Panc1 (cell line): ENCODE results near the gene PRXL2A. TPM values are rescaled to one million over a fixed set of nuclear protein-coding genes. Genes with fewer than 3 reads are reported as not detected.

Experiments used
- ATAC-seq: fragments of 200-7000 bp; cut with Tn5 transposase; 2 replicates; pipeline ENCODE4 v1.9.1; 2020; ENCODE audit warnings: mild to moderate bottlenecking, moderate library complexity
- BruUV-seq: library from RNA; stranded (reverse); fragments of 400-500 nt; replicated peaks from 2 replicates; lab custom pipeline; 2021; lab: Mats Ljungman, UMichigan
- CTCF ChIA-PET: fragments of 300-600 bp; sonication (Branson Sonifier 250); formaldehyde crosslinking; loops from one replicate; lab custom pipeline; 2022; ENCODE audit warnings: antibody characterized with exemption; lab: Charles Lee
- POLR2A ChIA-PET: fragments of 300-600 bp; sonication (Branson Sonifier 250); formaldehyde crosslinking; loops from one replicate; lab custom pipeline; 2022; ENCODE audit warnings: antibody characterized with exemption; lab: Charles Lee
- DNase-seq: peaks from one replicate; pipeline ENCODE4 v3.0.0-alpha.2; 2010; ENCODE audit warnings: low read depth, low spot score
- H3K27ac ChIP-seq: 2 replicates; pipeline ENCODE4 v1.5.1; 2011; ENCODE audit warnings: mild to moderate bottlenecking, low read length, inconsistent platforms
- H3K27me3 ChIP-seq: fragments of 200-500 bp; sonication (Bioruptor generic); 2 replicates; pipeline ENCODE4 v1.6.0; 2014; ENCODE audit warnings: low read length, inconsistent platforms; ENCODE audit not compliant: control insufficient read depth, insufficient read depth
- H3K36me3 ChIP-seq: fragments of 200-500 bp; sonication (Bioruptor generic); 2 replicates; pipeline ENCODE4 v1.5.1; 2014; ENCODE audit warnings: inconsistent platforms, mild to moderate bottlenecking, low read length, moderate library complexity; ENCODE audit not compliant: control insufficient read depth, insufficient read depth
- H3K4me1 ChIP-seq: 2 replicates; pipeline ENCODE4 v1.5.1; 2011; ENCODE audit warnings: inconsistent platforms, mild to moderate bottlenecking, low read length, moderate library complexity; ENCODE audit not compliant: control insufficient read depth, insufficient read depth
- H3K4me3 ChIP-seq, 2 experiments: 2 replicates each; pipeline ENCODE4 v1.5.1; 2011 to 2012; ENCODE audit warnings: low read depth in 2 of 2, low read length in 2 of 2, mild to moderate bottlenecking in 2 of 2, inconsistent platforms in 1 of 2, moderate library complexity in 1 of 2
- H3K9me3 ChIP-seq: fragments of 200-500 bp; sonication (Bioruptor generic); 2 replicates; pipeline ENCODE4 v1.5.1; 2014; ENCODE audit warnings: low read depth, mild to moderate bottlenecking, inconsistent platforms, low read length, moderate library complexity; ENCODE audit not compliant: control insufficient read depth, insufficient read depth
- POLR2AphosphoS5 ChIP-seq: IDR thresholded peaks from 2 replicates; pipeline ENCODE4 v1.6.1; 2012; ENCODE audit warnings: mild to moderate bottlenecking, low read depth, low read length, moderate library complexity
- SIN3A ChIP-seq: IDR thresholded peaks from 2 replicates; pipeline ENCODE4 v1.6.1; 2012; ENCODE audit warnings: low read depth, mild to moderate bottlenecking, low read length, moderate library complexity, borderline replicate concordance; ENCODE audit not compliant: insufficient read depth
- TCF7L2 ChIP-seq: IDR thresholded peaks from 2 replicates; pipeline ENCODE4 v1.6.1; 2011; ENCODE audit warnings: mild to moderate bottlenecking, low read depth, low read length, inconsistent platforms
- in situ Hi-C: cut with HindIII; loops from 2 replicates; pipeline ENCODE4 v1.10.0; 2016; ENCODE audit warnings: low sequenced_read_pairs, low pct_unique_long_range_greater_than_20kb
- intact Hi-C: fragments of 100-400 bp; cut with micrococcal nuclease; formaldehyde crosslinking; loops from one replicate; pipeline ENCODE4 v1.10.0; 2022; ENCODE audit not compliant: unreplicated experiment
- total RNA-seq: library from RNA; stranded (reverse); gene quantifications from one replicate; pipeline ENCODE4 v1.2.1, GENCODE V29; 2021; ENCODE audit not compliant: unreplicated experiment
- TF ChIP-seq, protein P1 (sequence below), 2 experiments: IDR thresholded peaks; 2 replicates each; pipeline ENCODE4 v1.6.1; 2011 to 2012; ENCODE audit warnings: low read depth in 2 of 2, control low read depth in 1 of 2, low read length in 1 of 2, mild to moderate bottlenecking in 1 of 2, moderate library complexity in 1 of 2; ENCODE audit not compliant: insufficient read depth in 1 of 2
- TF ChIP-seq, protein P2 (sequence below): fragments of 450-650 bp; IDR thresholded peaks from 2 replicates; pipeline ENCODE4 v1.5.1; 2017; ENCODE audit warnings: mild to moderate bottlenecking

PRXL2A gene
- total RNA-seq, 1 experiment from 2014 or later: 89.0 TPM

DNA sequence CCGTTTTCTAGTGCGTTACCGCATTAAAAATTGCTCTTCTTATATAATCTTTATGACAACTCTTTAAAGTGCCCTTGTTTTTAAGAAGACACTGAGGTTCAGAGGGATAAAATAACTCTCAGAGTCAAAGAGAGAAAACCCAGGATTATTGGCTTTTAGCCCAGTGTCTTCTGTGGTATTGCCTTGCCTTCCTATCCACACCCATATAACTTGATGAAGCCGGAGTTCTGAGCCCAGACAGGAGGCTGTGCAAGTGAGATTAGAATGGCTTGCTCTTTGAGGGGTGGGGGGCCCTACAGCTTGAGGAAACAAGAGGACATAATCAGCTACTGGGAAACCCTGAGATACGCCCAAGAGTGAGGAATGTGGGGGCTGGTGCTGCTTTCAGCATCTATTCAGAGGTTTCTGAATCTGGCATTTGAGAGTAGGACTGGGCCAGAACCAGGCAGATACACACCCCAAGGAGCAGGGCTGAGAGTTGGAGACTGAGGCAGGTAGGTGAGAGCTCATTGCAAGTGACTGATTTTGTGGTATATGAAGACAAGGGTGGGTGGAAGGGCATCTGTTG, 2.3 kb downstream of the PRXL2A start:
- Histone ChIP-seq H3K4me3 (no peak overlapping the region), H3K27ac (no peak overlapping the region), H3K4me1 (peaks cover 13% of the 10 kb centered on the region; the same call in 1 of the 2 replicates), H3K27me3 (no peaks in the 10 kb centered on the region), H3K9me3 (no peaks in the 10 kb centered on the region), H3K36me3 (no peaks in the 10 kb centered on the region)
- POLR2A ChIA-PET: no interaction called here
- CTCF ChIA-PET: no interaction called here
- in situ Hi-C loops: no loop called here
- no peak for DNase-seq
- no peak for ATAC-seq
- TF ChIP-seq, protein P1, sequence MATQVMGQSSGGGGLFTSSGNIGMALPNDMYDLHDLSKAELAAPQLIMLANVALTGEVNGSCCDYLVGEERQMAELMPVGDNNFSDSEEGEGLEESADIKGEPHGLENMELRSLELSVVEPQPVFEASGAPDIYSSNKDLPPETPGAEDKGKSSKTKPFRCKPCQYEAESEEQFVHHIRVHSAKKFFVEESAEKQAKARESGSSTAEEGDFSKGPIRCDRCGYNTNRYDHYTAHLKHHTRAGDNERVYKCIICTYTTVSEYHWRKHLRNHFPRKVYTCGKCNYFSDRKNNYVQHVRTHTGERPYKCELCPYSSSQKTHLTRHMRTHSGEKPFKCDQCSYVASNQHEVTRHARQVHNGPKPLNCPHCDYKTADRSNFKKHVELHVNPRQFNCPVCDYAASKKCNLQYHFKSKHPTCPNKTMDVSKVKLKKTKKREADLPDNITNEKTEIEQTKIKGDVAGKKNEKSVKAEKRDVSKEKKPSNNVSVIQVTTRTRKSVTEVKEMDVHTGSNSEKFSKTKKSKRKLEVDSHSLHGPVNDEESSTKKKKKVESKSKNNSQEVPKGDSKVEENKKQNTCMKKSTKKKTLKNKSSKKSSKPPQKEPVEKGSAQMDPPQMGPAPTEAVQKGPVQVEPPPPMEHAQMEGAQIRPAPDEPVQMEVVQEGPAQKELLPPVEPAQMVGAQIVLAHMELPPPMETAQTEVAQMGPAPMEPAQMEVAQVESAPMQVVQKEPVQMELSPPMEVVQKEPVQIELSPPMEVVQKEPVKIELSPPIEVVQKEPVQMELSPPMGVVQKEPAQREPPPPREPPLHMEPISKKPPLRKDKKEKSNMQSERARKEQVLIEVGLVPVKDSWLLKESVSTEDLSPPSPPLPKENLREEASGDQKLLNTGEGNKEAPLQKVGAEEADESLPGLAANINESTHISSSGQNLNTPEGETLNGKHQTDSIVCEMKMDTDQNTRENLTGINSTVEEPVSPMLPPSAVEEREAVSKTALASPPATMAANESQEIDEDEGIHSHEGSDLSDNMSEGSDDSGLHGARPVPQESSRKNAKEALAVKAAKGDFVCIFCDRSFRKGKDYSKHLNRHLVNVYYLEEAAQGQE (IDR thresholded peaks at IDR 0.05; ENCODE audit: insufficient read depth in 1 of 2, low read depth in 2 of 2, low read length in 1 of 2): no peak
- TF ChIP-seq, protein P2, sequence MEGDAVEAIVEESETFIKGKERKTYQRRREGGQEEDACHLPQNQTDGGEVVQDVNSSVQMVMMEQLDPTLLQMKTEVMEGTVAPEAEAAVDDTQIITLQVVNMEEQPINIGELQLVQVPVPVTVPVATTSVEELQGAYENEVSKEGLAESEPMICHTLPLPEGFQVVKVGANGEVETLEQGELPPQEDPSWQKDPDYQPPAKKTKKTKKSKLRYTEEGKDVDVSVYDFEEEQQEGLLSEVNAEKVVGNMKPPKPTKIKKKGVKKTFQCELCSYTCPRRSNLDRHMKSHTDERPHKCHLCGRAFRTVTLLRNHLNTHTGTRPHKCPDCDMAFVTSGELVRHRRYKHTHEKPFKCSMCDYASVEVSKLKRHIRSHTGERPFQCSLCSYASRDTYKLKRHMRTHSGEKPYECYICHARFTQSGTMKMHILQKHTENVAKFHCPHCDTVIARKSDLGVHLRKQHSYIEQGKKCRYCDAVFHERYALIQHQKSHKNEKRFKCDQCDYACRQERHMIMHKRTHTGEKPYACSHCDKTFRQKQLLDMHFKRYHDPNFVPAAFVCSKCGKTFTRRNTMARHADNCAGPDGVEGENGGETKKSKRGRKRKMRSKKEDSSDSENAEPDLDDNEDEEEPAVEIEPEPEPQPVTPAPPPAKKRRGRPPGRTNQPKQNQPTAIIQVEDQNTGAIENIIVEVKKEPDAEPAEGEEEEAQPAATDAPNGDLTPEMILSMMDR: no peak
- TF ChIP-seq SIN3A (no peak), TCF7L2 (no peak), POLR2AphosphoS5 (no peak)
- no TSS peak for BruUV-seq
- intact Hi-C loops: no loop called here

DNA sequence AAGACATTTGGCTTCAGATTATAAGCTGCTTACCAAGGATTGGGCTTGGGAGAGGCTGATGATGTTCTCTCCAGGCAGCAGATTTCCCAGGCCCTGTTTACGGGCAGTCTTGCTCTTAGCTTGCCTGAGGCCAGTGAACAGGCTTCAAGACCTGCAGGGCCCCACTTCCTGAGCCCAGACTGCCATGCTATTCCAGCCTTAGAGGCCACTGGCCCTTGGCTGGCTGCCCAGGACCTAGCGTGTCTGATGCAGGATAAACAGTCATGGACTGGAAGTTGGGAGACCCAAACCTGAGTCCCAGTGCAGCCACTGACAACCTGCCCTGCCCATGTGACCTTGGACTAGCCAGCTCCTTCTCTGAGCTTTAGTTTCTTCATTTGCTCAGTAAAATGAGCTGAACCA, 2.9 kb downstream of the PRXL2A start:
- Histone ChIP-seq H3K9me3 (no peaks in the 10 kb centered on the region), H3K4me1 (peaks cover 13% of the 10 kb centered on the region; the same call in 1 of the 2 replicates), H3K4me3 (no peak overlapping the region), H3K27ac (no peak overlapping the region), H3K36me3 (no peaks in the 10 kb centered on the region), H3K27me3 (no peaks in the 10 kb centered on the region)
- DNase-seq (no peak), ATAC-seq (no peak)
- ChIA-PET POLR2A (no interaction called here), CTCF (interaction anchor here (0.5 kb wide), 1 partner anchor 12 kb away, joined by 7 read pairs; no protein-coding TSS in a partner anchor)
- TF ChIP-seq SIN3A: no peak
- in situ Hi-C loops (no loop called here), intact Hi-C loops (no loop called here)
- BruUV-seq: no TSS peak

DNA sequence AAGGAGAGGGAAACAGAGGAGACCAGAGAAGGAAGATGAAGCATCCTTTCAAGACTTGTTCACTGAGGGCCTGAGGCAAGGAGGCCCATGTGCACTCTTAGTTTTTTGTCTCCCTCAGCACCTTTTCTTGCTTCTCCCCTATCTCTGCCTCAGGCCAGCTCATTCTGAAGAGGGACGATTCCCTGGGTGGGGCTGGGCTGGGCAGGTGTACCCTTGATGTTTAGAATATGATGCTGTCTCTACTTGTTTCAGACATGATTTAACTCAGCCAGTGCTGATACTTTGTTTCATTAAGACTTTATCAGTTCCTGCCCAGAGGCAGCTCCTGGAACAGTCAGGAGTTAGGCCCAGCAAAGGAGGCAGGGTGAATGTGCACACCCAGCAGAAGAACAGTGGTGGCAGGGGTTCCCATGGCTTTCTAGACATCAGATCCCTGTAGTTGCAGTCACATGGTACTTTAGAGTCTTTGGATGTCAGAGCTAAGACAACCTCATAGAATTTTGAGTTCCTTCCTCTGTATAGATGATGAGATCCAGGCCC, 3.4 kb downstream of the PRXL2A start:
- Histone ChIP-seq H3K4me1 (peaks cover 16% of the 10 kb centered on the region; the same call in 1 of the 2 replicates), H3K9me3 (no peaks in the 10 kb centered on the region), H3K36me3 (no peaks in the 10 kb centered on the region), H3K27ac (no peak overlapping the region), H3K27me3 (no peaks in the 10 kb centered on the region), H3K4me3 (no peak overlapping the region)
- TF ChIP-seq, protein P1 (IDR thresholded peaks at IDR 0.05; ENCODE audit: insufficient read depth in 1 of 2, low read depth in 2 of 2, low read length in 1 of 2): no peak
- TF ChIP-seq POLR2AphosphoS5: no peak
- no peak for TF ChIP-seq SIN3A
- TF ChIP-seq TCF7L2: no peak
- ChIA-PET POLR2A (no interaction called here), CTCF (interaction anchor here (0.5 kb wide), 1 partner anchor 13 kb away, joined by 7 read pairs; no protein-coding TSS in a partner anchor)
- DNase-seq: no peak
- intact Hi-C loops: no loop called here
- ATAC-seq: no peak
- no TSS peak for BruUV-seq
- in situ Hi-C loops: no loop called here
